Prostate gland (tissue), 2 donors: ENCODE results near the gene TARS3. TPM values are rescaled to one million over a fixed set of nuclear protein-coding genes. Genes with fewer than 3 reads are reported as not detected.

Experiments used
- DNase-seq: peaks from one replicate; pipeline ENCODE4 v3.0.0-alpha.2; 2019; ENCODE audit warnings: low spot score
- H3K27ac ChIP-seq, 2 donors: fragments of 200-600 bp; sonication (generic); 2 replicates each; pipeline ENCODE4 v1.5.1; 2017 to 2019
- H3K27me3 ChIP-seq: fragments of 200-600 bp; sonication (generic); replicated peaks from 2 replicates; pipeline ENCODE4 v1.5.1; 2019; ENCODE audit not compliant: insufficient read depth
- H3K36me3 ChIP-seq, 2 donors: fragments of 200-600 bp; sonication (generic); 1 replicate in 1 of 2; 2 replicates in 1 of 2; pipeline versions ENCODE4 v1.5.1 to v1.8.1; 2017 to 2019
- H3K4me1 ChIP-seq: fragments of 200-600 bp; sonication (generic); replicated peaks from 2 replicates; pipeline ENCODE4 v1.5.1; 2019
- H3K4me3 ChIP-seq, 2 donors: fragments of 200-600 bp; sonication (generic); 2 replicates each; pipeline ENCODE4 v1.5.1; 2017 to 2019
- H3K9me3 ChIP-seq: fragments of 200-600 bp; sonication (generic); 2 replicates; pipeline ENCODE4 v1.5.1; 2017
- CTCF ChIP-seq, 4 experiments: fragments of 200-600 bp in 2 of 4; fragments of 450-650 bp in 2 of 4; sonication (generic) in 2 of 4; IDR thresholded peaks; 1 replicate in 3 of 4; 2 replicates in 1 of 4; pipeline ENCODE4 v1.5.1; 2016 to 2019; ENCODE audit warnings: antibody characterized with exemption in 4 of 4, mild to moderate bottlenecking in 2 of 4, moderate library complexity in 2 of 4
- POLR2A ChIP-seq: fragments of 450-650 bp; IDR thresholded peaks from one replicate; pipeline ENCODE4 v1.6.1; 2016; ENCODE audit warnings: antibody characterized with exemption, mild to moderate bottlenecking
- POLR2AphosphoS5 ChIP-seq: sonication (generic); formaldehyde crosslinking; IDR thresholded peaks from one replicate; pipeline ENCODE4 v1.6.1; 2017; ENCODE audit warnings: antibody characterized with exemption
- WGBS: methylation state at CpG from one replicate; pipeline ENCODE4 v1.1.5; 2018; 5-methylcytosine and 5-hydroxymethylcytosine counted together
- intact Hi-C: fragments of 100-400 bp; cut with DNase I; formaldehyde crosslinking; loops from one replicate; pipeline ENCODE4 v1.14.2; 2022
- total RNA-seq, 2 donors: library from RNA; depleted of rRNA; stranded (reverse); fragments of >200 nt; gene quantifications; one replicate each; pipeline ENCODE4 v1.1.0, GENCODE V29; 2016

Gene TARS3
- total RNA-seq, 2 donors from 2014 or later, result 16.8 to 22.5 TPM

GRCh38 chr15:101679806-101680205, 44.5 kb downstream of the TARS3 start:
- H3K27ac ChIP-seq, result no peak overlapping the region
- H3K4me3 ChIP-seq, result no peak overlapping the region
- TF ChIP-seq POLR2A (no peak), POLR2AphosphoS5 (no peak), CTCF (IDR thresholded peaks at IDR 0.05) (no peak)
- no peaks in the 10 kb centered on the region for H3K4me1 ChIP-seq
- WGBS, result 66% methylated on average over 2 of the region's 2 CpGs
- intact Hi-C loops, result no loop called here
- no peaks in the 10 kb centered on the region for H3K36me3 ChIP-seq
- no peaks in the 10 kb centered on the region for H3K9me3 ChIP-seq
- H3K27me3 ChIP-seq, result no peaks in the 10 kb centered on the region
- no peak for DNase-seq

GRCh38 chr15:101676921-101677329, 47.3 kb downstream of the TARS3 start:
- no peak for DNase-seq
- no peaks in the 10 kb centered on the region for H3K4me1 ChIP-seq
- no peak overlapping the region for H3K4me3 ChIP-seq
- H3K36me3 ChIP-seq, result peaks cover 0 to 9% of the 10 kb centered on the region in 2 donors
- 77% methylated on average over 4 of the region's 4 CpGs for WGBS
- TF ChIP-seq POLR2AphosphoS5, result no peak
- no peak for TF ChIP-seq POLR2A
- no peak for TF ChIP-seq CTCF (IDR thresholded peaks at IDR 0.05)
- no peaks in the 10 kb centered on the region for H3K27me3 ChIP-seq
- intact Hi-C loops, result no loop called here
- H3K9me3 ChIP-seq, result no peaks in the 10 kb centered on the region
- H3K27ac ChIP-seq, result no peak overlapping the region

- H3K27me3 ChIP-seq, result no peaks in the 10 kb centered on the region
- DNase-seq, result no peak
- H3K36me3 ChIP-seq, result peaks cover 0 to 9% of the 10 kb centered on the region in 2 donors
- no peaks in the 10 kb centered on the region for H3K4me1 ChIP-seq
- intact Hi-C loops, result no loop called here
- TF ChIP-seq POLR2AphosphoS5, result no peak
- no peak for TF ChIP-seq CTCF (IDR thresholded peaks at IDR 0.05)
- no peak for TF ChIP-seq POLR2A
- H3K27ac ChIP-seq, result no peak overlapping the region
- no peak overlapping the region for H3K4me3 ChIP-seq
- WGBS, result 81% methylated on average over 16 of the region's 16 CpGs
- no peaks in the 10 kb centered on the region for H3K9me3 ChIP-seq
These were observed 48.3 kb downstream of the TARS3 start for GRCh38 chr15:101675796-101676582.

GRCh38 chr15:101675015-101675414, 49.3 kb downstream of the TARS3 start:
- TF ChIP-seq POLR2A (no peak), CTCF (IDR thresholded peaks at IDR 0.05) (no peak), POLR2AphosphoS5 (no peak)
- WGBS, result 90% methylated on average over 5 of the region's 5 CpGs
- Histone ChIP-seq H3K4me3 (no peak overlapping the region), H3K4me1 (no peaks in the 10 kb centered on the region), H3K9me3 (no peaks in the 10 kb centered on the region), H3K27me3 (no peaks in the 10 kb centered on the region), H3K27ac (no peak overlapping the region), H3K36me3 (peaks cover 0 to 9% of the 10 kb centered on the region in 2 donors)
- intact Hi-C loops, result no loop called here
- DNase-seq, result no peak

GRCh38 chr15:101672298-101672697, 52.0 kb downstream of the TARS3 start:
- intact Hi-C loops, result no loop called here
- no peaks in the 10 kb centered on the region for H3K9me3 ChIP-seq
- TF ChIP-seq CTCF (IDR thresholded peaks at IDR 0.05) (no peak), POLR2AphosphoS5 (no peak), POLR2A (no peak)
- 80% methylated on average over 9 of the region's 9 CpGs for WGBS
- H3K36me3 ChIP-seq, result peaks cover 0 to 9% of the 10 kb centered on the region in 2 donors
- no peak overlapping the region for H3K4me3 ChIP-seq
- DNase-seq, result no peak
- no peaks in the 10 kb centered on the region for H3K4me1 ChIP-seq
- no peak overlapping the region for H3K27ac ChIP-seq
- no peaks in the 10 kb centered on the region for H3K27me3 ChIP-seq
